ENCODE results near the gene STK31. TPM values are rescaled to one million over a fixed set of nuclear protein-coding genes. Genes with fewer than 3 reads are reported as not detected.

Gene STK31
- total RNA-seq, 2 donors from 2014 or later: 1.4 to 1.6 TPM

DNA sequence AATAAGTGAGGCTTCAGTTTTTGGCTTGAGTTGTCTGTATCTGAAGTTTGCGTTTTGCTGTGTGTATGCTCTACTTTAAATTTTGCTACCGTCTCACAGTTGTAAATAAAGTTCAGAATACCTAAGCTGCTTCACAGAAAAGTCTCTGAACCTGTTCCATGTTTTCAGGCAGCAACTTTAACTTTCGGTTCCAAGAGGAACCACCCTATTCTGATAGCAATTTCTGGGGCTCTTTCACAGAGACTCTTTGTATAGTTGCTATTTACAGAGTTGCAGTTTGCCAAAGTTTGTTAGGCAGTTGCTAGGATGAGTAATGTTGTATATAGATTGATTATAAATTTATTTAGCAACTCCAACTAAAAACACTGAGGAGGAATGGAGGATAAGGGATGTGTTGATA lies 24.3 kb upstream of the STK31 start:
- Histone ChIP-seq H3K27ac (ENCODE audit: low read depth, low read length) (no peak overlapping the region), H3K9me3 (ENCODE audit: control insufficient read depth, low read length) (no peaks in the 10 kb centered on the region), H3K27me3 (ENCODE audit: control insufficient read depth, insufficient read depth, low read length, poor library complexity, severe bottlenecking) (no peaks in the 10 kb centered on the region), H3K4me3 (ENCODE audit: low read length) (no peak overlapping the region), H3K4me1 (ENCODE audit: control insufficient read depth, insufficient read depth, low read length) (no peaks in the 10 kb centered on the region), H3K36me3 (ENCODE audit: control insufficient read depth, insufficient read depth, low read length) (no peaks in the 10 kb centered on the region), H3K9ac (ENCODE audit: extremely low read depth, low read length, poor library complexity, severe bottlenecking) (no peak overlapping the region)
- peaks cover 49% of the 10 kb centered on the region for H3K36me3 Mint-ChIP-seq (ENCODE audit: low read depth)
- H3K27ac Mint-ChIP-seq: no peak overlapping the region
- H3K27me3 Mint-ChIP-seq (ENCODE audit: insufficient read depth): no peaks in the 10 kb centered on the region
- 90 to 93% methylated on average over 3 of the region's 3 CpGs for WGBS, 2 experiments (ENCODE audit: insufficient coverage in 1 of 2, insufficient read length in 1 of 2)
- H3K4me3 Mint-ChIP-seq: no peak overlapping the region
- H3K4me1 Mint-ChIP-seq: no peaks in the 10 kb centered on the region
- DNase-seq: no peak
- no peaks in the 10 kb centered on the region for H3K9me3 Mint-ChIP-seq
- TF ChIP-seq, protein P1, sequence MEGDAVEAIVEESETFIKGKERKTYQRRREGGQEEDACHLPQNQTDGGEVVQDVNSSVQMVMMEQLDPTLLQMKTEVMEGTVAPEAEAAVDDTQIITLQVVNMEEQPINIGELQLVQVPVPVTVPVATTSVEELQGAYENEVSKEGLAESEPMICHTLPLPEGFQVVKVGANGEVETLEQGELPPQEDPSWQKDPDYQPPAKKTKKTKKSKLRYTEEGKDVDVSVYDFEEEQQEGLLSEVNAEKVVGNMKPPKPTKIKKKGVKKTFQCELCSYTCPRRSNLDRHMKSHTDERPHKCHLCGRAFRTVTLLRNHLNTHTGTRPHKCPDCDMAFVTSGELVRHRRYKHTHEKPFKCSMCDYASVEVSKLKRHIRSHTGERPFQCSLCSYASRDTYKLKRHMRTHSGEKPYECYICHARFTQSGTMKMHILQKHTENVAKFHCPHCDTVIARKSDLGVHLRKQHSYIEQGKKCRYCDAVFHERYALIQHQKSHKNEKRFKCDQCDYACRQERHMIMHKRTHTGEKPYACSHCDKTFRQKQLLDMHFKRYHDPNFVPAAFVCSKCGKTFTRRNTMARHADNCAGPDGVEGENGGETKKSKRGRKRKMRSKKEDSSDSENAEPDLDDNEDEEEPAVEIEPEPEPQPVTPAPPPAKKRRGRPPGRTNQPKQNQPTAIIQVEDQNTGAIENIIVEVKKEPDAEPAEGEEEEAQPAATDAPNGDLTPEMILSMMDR (conservative IDR thresholded peaks at IDR 0.05): no peak

GRCh38 chr7:23687011-23687410 lies 23.0 kb upstream of the STK31 start:
- no peak for DNase-seq
- Mint-ChIP-seq H3K27ac (no peak overlapping the region), H3K4me1 (no peaks in the 10 kb centered on the region), H3K4me3 (no peak overlapping the region), H3K27me3 (ENCODE audit: insufficient read depth) (no peaks in the 10 kb centered on the region), H3K36me3 (ENCODE audit: low read depth) (peaks cover 52% of the 10 kb centered on the region), H3K9me3 (no peaks in the 10 kb centered on the region)
- WGBS, 2 experiments (ENCODE audit: insufficient coverage in 1 of 2, insufficient read length in 1 of 2): 98% methylated on average over 2 of the region's 2 CpGs; no CpG with 5 or more reads in 1 of the 2 experiments
- no peaks in the 10 kb centered on the region for H3K27me3 ChIP-seq (ENCODE audit: control insufficient read depth, insufficient read depth, low read length, poor library complexity, severe bottlenecking)
- no peak overlapping the region for H3K27ac ChIP-seq (ENCODE audit: low read depth, low read length)
- no peaks in the 10 kb centered on the region for H3K4me1 ChIP-seq (ENCODE audit: control insufficient read depth, insufficient read depth, low read length)
- H3K36me3 ChIP-seq (ENCODE audit: control insufficient read depth, insufficient read depth, low read length): no peaks in the 10 kb centered on the region
- TF ChIP-seq, protein P1 (conservative IDR thresholded peaks at IDR 0.05): no peak
- H3K9me3 ChIP-seq (ENCODE audit: control insufficient read depth, low read length): no peaks in the 10 kb centered on the region
- H3K4me3 ChIP-seq (ENCODE audit: low read length): no peak overlapping the region
- no peak overlapping the region for H3K9ac ChIP-seq (ENCODE audit: extremely low read depth, low read length, poor library complexity, severe bottlenecking)

GRCh38 chr7:23689165-23689564 lies 20.9 kb upstream of the STK31 start:
- 93 to 100% methylated on average over 2 to 4 of the region's 4 CpGs for WGBS, 2 experiments (ENCODE audit: insufficient coverage in 1 of 2, insufficient read length in 1 of 2)
- Histone ChIP-seq H3K9me3 (ENCODE audit: control insufficient read depth, low read length) (no peaks in the 10 kb centered on the region), H3K27ac (ENCODE audit: low read depth, low read length) (no peak overlapping the region), H3K36me3 (ENCODE audit: control insufficient read depth, insufficient read depth, low read length) (no peaks in the 10 kb centered on the region), H3K4me3 (ENCODE audit: low read length) (no peak overlapping the region), H3K4me1 (ENCODE audit: control insufficient read depth, insufficient read depth, low read length) (no peaks in the 10 kb centered on the region), H3K9ac (ENCODE audit: extremely low read depth, low read length, poor library complexity, severe bottlenecking) (no peak overlapping the region), H3K27me3 (ENCODE audit: control insufficient read depth, insufficient read depth, low read length, poor library complexity, severe bottlenecking) (no peaks in the 10 kb centered on the region)
- Mint-ChIP-seq H3K27ac (no peak overlapping the region), H3K4me3 (no peak overlapping the region), H3K36me3 (ENCODE audit: low read depth) (peaks cover 60% of the 10 kb centered on the region), H3K4me1 (no peaks in the 10 kb centered on the region), H3K27me3 (ENCODE audit: insufficient read depth) (no peaks in the 10 kb centered on the region), H3K9me3 (peaks cover 8% of the 10 kb centered on the region)
- TF ChIP-seq, protein P1 (conservative IDR thresholded peaks at IDR 0.05): no peak
- no peak for DNase-seq
